Measurements from ENCODE around the gene RASD2. TPM values are rescaled to one million over a fixed set of nuclear protein-coding genes. Genes with fewer than 3 reads are reported as not detected.

The RASD2 gene
- total and polyA plus RNA-seq, 8 donors = 0.13 to 1.3 (median 0.17) TPM

- H3K27me3 ChIP-seq = peaks cover 0 to 19% of the 10 kb centered on the region in 2 donors
- TF ChIP-seq CTCF (IDR thresholded peaks at IDR 0.05) = no peak
- H3K4me3 ChIP-seq = no peak overlapping the region
- no peaks in the 10 kb centered on the region for H3K4me1 ChIP-seq
- intact Hi-C loops (cut with DNase I) = no loop called here
- DNase-seq (no peak), ATAC-seq (no peak)
- no peak overlapping the region for H3K27ac ChIP-seq
- H3K9me3 ChIP-seq = peaks cover 0 to 6% of the 10 kb centered on the region in 2 donors
- no peaks in the 10 kb centered on the region for H3K36me3 ChIP-seq
These were observed 14.8 kb upstream of the RASD2 start for GRCh38 chr22:35525687-35526332.

- intact Hi-C loops (cut with DNase I) = no loop called here
- no peak overlapping the region for H3K4me3 ChIP-seq
- no peaks in the 10 kb centered on the region for H3K4me1 ChIP-seq
- no peaks in the 10 kb centered on the region for H3K36me3 ChIP-seq
- H3K27me3 ChIP-seq = peaks cover 0 to 16% of the 10 kb centered on the region in 2 donors
- no peak overlapping the region for H3K27ac ChIP-seq
- H3K9me3 ChIP-seq = peaks cover 0 to 6% of the 10 kb centered on the region in 2 donors
- DNase-seq = no peak
- no peak for TF ChIP-seq CTCF (IDR thresholded peaks at IDR 0.05)
- no peak for ATAC-seq
These were observed 14.2 kb upstream of the RASD2 start for GRCh38 chr22:35526333-35526979.

DNA sequence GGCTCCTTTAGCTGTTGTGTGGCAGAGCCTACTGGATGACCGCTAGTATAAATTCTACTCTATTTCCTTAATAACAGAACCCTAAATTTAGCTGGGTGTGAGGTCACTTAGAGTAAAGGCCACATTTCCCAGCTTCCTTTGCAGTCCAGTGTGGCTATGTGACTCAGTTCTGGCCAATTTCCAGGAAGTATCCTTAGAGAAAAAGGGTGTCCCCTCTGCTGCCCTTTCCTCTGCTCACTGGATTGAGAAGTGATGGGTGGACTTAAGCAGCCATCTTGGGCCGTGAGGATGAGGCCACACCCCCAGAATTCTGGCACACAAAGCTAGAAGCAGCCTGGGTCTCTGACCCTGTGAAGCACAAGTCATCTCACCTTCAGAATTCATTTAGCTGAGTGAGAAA is 11.7 kb upstream of the RASD2 start:
- no peak overlapping the region for H3K27ac ChIP-seq
- intact Hi-C loops (cut with DNase I) = no loop called here
- ATAC-seq (no peak), DNase-seq (no peak)
- peaks cover 0 to under 1% of the 10 kb centered on the region in 2 donors for H3K27me3 ChIP-seq
- H3K4me3 ChIP-seq = no peak overlapping the region
- TF ChIP-seq CTCF (IDR thresholded peaks at IDR 0.05) = no peak
- peaks cover 0 to 6% of the 10 kb centered on the region in 2 donors for H3K9me3 ChIP-seq
- no peaks in the 10 kb centered on the region for H3K4me1 ChIP-seq
- no peaks in the 10 kb centered on the region for H3K36me3 ChIP-seq

- no peaks in the 10 kb centered on the region for H3K4me1 ChIP-seq
- ATAC-seq (no peak), DNase-seq (peak in 1 of 4 donors; percentile 30)
- no peaks in the 10 kb centered on the region for H3K36me3 ChIP-seq
- TF ChIP-seq CTCF (IDR thresholded peaks at IDR 0.05) = no peak
- peaks cover 0 to 6% of the 10 kb centered on the region in 2 donors for H3K9me3 ChIP-seq
- no peaks in the 10 kb centered on the region for H3K27me3 ChIP-seq
- H3K4me3 ChIP-seq = no peak overlapping the region
- intact Hi-C loops (cut with DNase I) = no loop called here
- no peak overlapping the region for H3K27ac ChIP-seq
These were observed 9.9 kb upstream of the RASD2 start for GRCh38 chr22:35530700-35531099.

DNA sequence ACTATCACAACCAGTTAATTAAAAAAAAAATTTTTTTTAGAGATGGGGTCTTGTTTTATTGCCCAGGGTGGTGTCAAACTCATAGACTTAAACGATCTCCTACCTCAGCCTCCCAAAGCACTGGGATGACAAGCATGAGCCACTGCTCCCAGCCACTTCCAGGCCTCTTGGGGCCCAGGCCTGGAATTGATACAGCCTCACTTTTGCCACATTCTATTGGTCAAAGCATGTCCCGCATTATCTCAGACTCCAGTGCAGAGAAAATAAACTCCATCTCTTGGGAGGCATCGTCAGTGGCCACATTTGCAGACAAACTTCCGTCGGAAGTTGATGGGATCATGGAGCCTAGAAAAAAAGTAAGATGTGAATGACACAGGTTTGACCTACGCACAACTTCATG is 9.4 kb upstream of the RASD2 start:
- no peak for ATAC-seq
- no peaks in the 10 kb centered on the region for H3K36me3 ChIP-seq
- no peak overlapping the region for H3K4me3 ChIP-seq
- TF ChIP-seq CTCF (IDR thresholded peaks at IDR 0.05) = no peak
- H3K4me1 ChIP-seq = peaks cover 0 to 2% of the 10 kb centered on the region in 2 donors
- H3K27ac ChIP-seq = no peak overlapping the region
- no peak for DNase-seq
- H3K27me3 ChIP-seq = no peaks in the 10 kb centered on the region
- H3K9me3 ChIP-seq = peaks cover 0 to 6% of the 10 kb centered on the region in 2 donors
- intact Hi-C loops (cut with DNase I) = no loop called here

Measured in left lung (tissue), 10 donors.